MM.1S (cell line): Measurements from ENCODE around the gene CBX8.

Experiments
- DNase-seq: peaks from one replicate; pipeline ENCODE4 v3.0.0-alpha.2; 2015
- H2AFZ ChIP-seq: fragments of 300-600 bp; sonication (generic); 2 replicates; pipeline ENCODE4 v1.6.0; 2016; ENCODE audit warnings: antibody characterized with exemption, low read length
- H3F3A ChIP-seq: fragments of 300-600 bp; sonication (generic); 2 replicates; pipeline ENCODE4 v1.6.1; 2016; ENCODE audit warnings: mild to moderate bottlenecking, antibody characterized with exemption, low read length, moderate library complexity, mixed read lengths; ENCODE audit not compliant: insufficient read depth
- H3K27ac ChIP-seq: fragments of 300-600 bp; sonication (generic); 2 replicates; pipeline ENCODE4 v1.5.1; 2016; ENCODE audit warnings: mild to moderate bottlenecking, low read length
- H3K27me3 ChIP-seq: fragments of 300-600 bp; sonication (generic); replicated peaks from 2 replicates; pipeline ENCODE4 v1.6.0; 2016; ENCODE audit warnings: low read length; ENCODE audit not compliant: insufficient read depth
- H3K36me3 ChIP-seq: fragments of 300-600 bp; sonication (generic); replicated peaks from 2 replicates; pipeline ENCODE4 v1.6.1; 2016; ENCODE audit warnings: mild to moderate bottlenecking, low read length, mixed read lengths; ENCODE audit not compliant: insufficient read depth
- H3K4me1 ChIP-seq: fragments of 300-600 bp; sonication (generic); 2 replicates; pipeline ENCODE4 v1.6.1; 2016; ENCODE audit warnings: low read length, mixed read lengths
- H3K4me2 ChIP-seq: fragments of 300-600 bp; sonication (generic); 2 replicates; pipeline ENCODE4 v1.6.0; 2016; ENCODE audit warnings: low read depth, low read length
- H3K4me3 ChIP-seq: fragments of 300-600 bp; sonication (generic); 2 replicates; pipeline ENCODE4 v1.5.1; 2016; ENCODE audit warnings: low read length, mixed read lengths
- H3K79me2 ChIP-seq: fragments of 300-600 bp; sonication (generic); 2 replicates; pipeline ENCODE4 v1.6.1; 2016; ENCODE audit warnings: mixed run types, low read length, mixed read lengths
- H3K9ac ChIP-seq: fragments of 300-600 bp; sonication (generic); 2 replicates; pipeline ENCODE4 v1.6.1; 2016; ENCODE audit warnings: low read length, mixed read lengths
- H3K9me2 ChIP-seq: fragments of 300-600 bp; sonication (generic); replicated peaks from 2 replicates; pipeline ENCODE4 v1.6.1; 2016; ENCODE audit warnings: mild to moderate bottlenecking, low read length, mixed read lengths; ENCODE audit not compliant: insufficient read depth
- H3K9me3 ChIP-seq: fragments of 300-600 bp; sonication (generic); replicated peaks from 2 replicates; pipeline ENCODE4 v1.6.1; 2016; ENCODE audit warnings: mild to moderate bottlenecking, low read length, mixed read lengths; ENCODE audit not compliant: insufficient read depth
- H4K20me1 ChIP-seq: fragments of 300-600 bp; sonication (generic); 2 replicates; pipeline ENCODE4 v1.6.1; 2016; ENCODE audit warnings: mild to moderate bottlenecking, low read length, moderate library complexity, mixed read lengths; ENCODE audit not compliant: insufficient read depth
- EZH2 ChIP-seq: fragments of 300-600 bp; sonication (generic); optimal IDR thresholded peaks from 2 replicates; pipeline ENCODE3; 2017; ENCODE audit warnings: low read depth, mild to moderate bottlenecking, antibody characterized with exemption, low read length, mixed read lengths
- EZH2phosphoT487 ChIP-seq: fragments of 300-600 bp; sonication (generic); IDR thresholded peaks from 2 replicates; pipeline ENCODE4 v1.6.1; 2018; ENCODE audit warnings: antibody characterized with exemption, low read length
- TF ChIP-seq, protein P1 (sequence below): fragments of 300-600 bp; sonication (generic); IDR thresholded peaks from 2 replicates; pipeline ENCODE4 v1.5.1; 2016; ENCODE audit warnings: antibody characterized with exemption, low read length, mixed read lengths

The CBX8 gene

DNA sequence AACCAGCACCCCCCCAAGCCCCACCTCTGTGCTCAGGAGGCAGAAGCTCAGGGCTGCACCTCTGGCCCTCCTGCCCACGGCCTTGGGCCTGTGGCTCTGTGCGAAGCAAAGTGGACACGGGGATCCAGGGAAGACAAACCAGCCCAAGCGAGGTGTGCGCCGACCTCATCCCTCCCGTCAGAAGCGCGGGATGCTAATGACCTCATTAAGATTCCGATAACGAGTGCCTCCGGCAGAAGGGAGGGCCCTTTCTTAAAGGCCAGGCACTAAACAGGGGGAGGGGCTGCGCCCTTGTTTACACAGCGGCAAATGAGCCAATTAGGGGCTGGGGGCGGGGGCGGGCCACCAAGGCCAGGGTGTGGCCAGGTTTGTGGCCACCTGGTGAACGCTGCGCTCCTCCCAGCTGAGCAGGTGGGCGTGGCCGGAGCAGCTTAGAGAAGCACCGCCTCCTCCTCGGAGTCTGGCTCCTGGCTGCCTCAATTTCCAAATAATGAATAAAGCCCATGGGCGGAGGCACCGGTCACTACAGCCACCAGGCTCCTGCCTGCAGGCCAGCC lies 39.2 kb upstream of the CBX8 start:
- Histone ChIP-seq H3K27me3 (peaks cover 11% of the 10 kb centered on the region), H3K9me3 (no peaks in the 10 kb centered on the region), H4K20me1 (peaks cover 3% of the 10 kb centered on the region; the same call in 1 of the 2 replicates), H2AFZ (no peak overlapping the region), H3K4me1 (peaks cover 9% of the 10 kb centered on the region; the same call in 1 of the 2 replicates), H3K4me2 (no peak overlapping the region), H3F3A (peaks cover 8% of the 10 kb centered on the region), H3K36me3 (no peaks in the 10 kb centered on the region), H3K9me2 (no peaks in the 10 kb centered on the region), H3K9ac (no peak overlapping the region), H3K79me2 (peaks cover 18% of the 10 kb centered on the region), H3K4me3 (no peak overlapping the region), H3K27ac (no peak overlapping the region)
- DNase-seq, result no peak
- TF ChIP-seq EZH2 (no peak), EZH2phosphoT487 (no peak)
- TF ChIP-seq, protein P1, sequence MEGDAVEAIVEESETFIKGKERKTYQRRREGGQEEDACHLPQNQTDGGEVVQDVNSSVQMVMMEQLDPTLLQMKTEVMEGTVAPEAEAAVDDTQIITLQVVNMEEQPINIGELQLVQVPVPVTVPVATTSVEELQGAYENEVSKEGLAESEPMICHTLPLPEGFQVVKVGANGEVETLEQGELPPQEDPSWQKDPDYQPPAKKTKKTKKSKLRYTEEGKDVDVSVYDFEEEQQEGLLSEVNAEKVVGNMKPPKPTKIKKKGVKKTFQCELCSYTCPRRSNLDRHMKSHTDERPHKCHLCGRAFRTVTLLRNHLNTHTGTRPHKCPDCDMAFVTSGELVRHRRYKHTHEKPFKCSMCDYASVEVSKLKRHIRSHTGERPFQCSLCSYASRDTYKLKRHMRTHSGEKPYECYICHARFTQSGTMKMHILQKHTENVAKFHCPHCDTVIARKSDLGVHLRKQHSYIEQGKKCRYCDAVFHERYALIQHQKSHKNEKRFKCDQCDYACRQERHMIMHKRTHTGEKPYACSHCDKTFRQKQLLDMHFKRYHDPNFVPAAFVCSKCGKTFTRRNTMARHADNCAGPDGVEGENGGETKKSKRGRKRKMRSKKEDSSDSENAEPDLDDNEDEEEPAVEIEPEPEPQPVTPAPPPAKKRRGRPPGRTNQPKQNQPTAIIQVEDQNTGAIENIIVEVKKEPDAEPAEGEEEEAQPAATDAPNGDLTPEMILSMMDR, result no peak

DNA sequence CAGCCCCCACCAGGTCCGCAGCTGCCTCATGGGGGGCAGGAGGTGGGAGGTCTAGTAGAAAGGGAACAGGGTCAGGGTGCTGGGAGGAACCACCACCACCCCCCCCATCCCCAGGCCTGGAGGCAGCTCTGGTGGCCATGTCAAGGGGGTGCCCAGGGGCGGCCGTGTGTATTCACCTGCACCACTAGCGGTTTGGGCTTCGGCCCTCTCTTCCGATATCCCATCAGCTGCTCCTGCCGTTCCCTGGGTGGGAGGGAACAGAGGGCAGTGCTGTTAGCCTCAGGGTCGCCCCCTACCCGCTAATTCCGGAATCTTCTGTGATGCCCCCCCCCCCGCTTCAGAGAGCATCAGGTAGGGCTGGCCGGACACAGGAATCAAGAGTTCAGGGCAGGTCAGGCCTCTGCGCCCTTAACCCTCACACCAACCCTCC lies 38.6 kb upstream of the CBX8 start:
- H2AFZ ChIP-seq, result no peak overlapping the region
- H3K79me2 ChIP-seq, result peaks cover 18% of the 10 kb centered on the region
- no peak overlapping the region for H3K27ac ChIP-seq
- no peak overlapping the region for H3K4me3 ChIP-seq
- no peak overlapping the region for H3K9ac ChIP-seq
- H3K4me2 ChIP-seq, result no peak overlapping the region
- no peaks in the 10 kb centered on the region for H3K9me2 ChIP-seq
- H3K4me1 ChIP-seq, result peaks cover 9% of the 10 kb centered on the region; the same call in 1 of the 2 replicates
- TF ChIP-seq EZH2phosphoT487, result no peak
- TF ChIP-seq, protein P1, result no peak
- peaks cover 8% of the 10 kb centered on the region for H3F3A ChIP-seq
- H4K20me1 ChIP-seq, result peaks cover 3% of the 10 kb centered on the region; the same call in 1 of the 2 replicates
- H3K9me3 ChIP-seq, result no peaks in the 10 kb centered on the region
- H3K27me3 ChIP-seq, result peaks cover 6% of the 10 kb centered on the region
- no peak for DNase-seq
- no peaks in the 10 kb centered on the region for H3K36me3 ChIP-seq

DNA sequence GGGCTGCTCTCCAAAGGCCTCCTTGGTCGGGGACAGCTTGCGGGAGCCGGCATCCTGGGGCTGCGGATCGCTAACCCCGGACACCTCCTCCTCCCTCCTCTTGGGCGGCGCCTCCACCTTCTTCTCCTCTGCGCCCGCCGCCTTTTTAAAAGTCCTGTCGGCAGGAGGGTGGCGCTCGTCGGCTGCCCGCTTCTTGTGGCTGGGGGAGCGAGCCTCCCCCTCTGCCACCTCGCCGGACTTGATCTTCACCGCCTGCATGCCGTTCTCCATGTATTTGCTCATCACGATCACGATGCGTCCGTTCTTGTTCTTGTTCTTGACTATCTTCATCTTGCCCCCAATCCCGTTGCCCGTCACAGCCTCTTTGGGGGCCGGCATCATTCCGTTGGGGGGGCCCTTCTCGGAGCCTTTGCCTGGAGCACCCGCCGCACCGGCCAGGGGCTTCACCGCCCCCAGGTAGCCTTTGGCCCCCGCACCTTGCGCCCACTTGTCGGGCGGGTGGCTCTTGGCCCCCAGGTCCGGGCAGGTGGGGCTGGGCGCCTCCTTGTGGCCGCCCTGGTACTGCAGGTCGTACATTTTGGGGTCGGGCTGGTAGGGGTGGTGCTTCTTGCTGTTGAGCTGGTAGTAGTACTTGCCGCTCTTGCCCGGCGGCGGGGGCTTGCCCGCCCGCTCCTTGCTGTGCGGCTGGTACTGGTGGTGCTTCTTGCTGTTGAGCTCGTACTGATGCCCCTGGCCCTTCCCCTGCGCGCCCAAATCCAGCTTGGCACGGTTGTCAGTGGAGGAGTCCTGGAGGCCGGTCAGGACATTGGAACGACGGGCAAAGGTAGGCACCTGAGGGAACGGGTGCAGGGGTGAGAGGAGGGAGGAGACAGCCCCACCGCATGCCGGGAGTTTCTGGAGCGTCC lies 37.9 kb upstream of the CBX8 start:
- Histone ChIP-seq H3K9me2 (no peaks in the 10 kb centered on the region), H3K36me3 (no peaks in the 10 kb centered on the region), H3K4me1 (peaks cover 9% of the 10 kb centered on the region; the same call in 1 of the 2 replicates), H3K9ac (no peak overlapping the region), H3K4me2 (no peak overlapping the region), H3K27me3 (peaks cover 5% of the 10 kb centered on the region), H3K9me3 (no peaks in the 10 kb centered on the region), H4K20me1 (no peaks in the 10 kb centered on the region), H3K4me3 (no peak overlapping the region), H2AFZ (no peak overlapping the region), H3K79me2 (peaks cover 18% of the 10 kb centered on the region), H3K27ac (no peak overlapping the region), H3F3A (peaks cover 8% of the 10 kb centered on the region)
- TF ChIP-seq, protein P1, result peak; percentile 39
- TF ChIP-seq EZH2phosphoT487 (no peak), EZH2 (no peak)
- no peak for DNase-seq
